Mucosa of descending colon (tissue), 3 donors: ENCODE measurements around the gene MAFG. TPM values are rescaled to one million over a fixed set of nuclear protein-coding genes. Genes with fewer than 3 reads are reported as not detected.

Source experiments
- ATAC-seq: fragments of 200-7000 bp; cut with Tn5 transposase; one replicate; pipeline ENCODE4 v1.9.1; 2020; ENCODE audit warnings: mild to moderate bottlenecking, moderate library complexity
- DNase-seq, 3 donors: peaks; one replicate each; pipeline ENCODE4 v3.0.0-alpha.2; 2020
- H3K36me3 ChIP-seq: fragments of 200-600 bp; one replicate; pipeline ENCODE4 v1.8.0; 2021; ENCODE audit warnings: low read depth, mild to moderate bottlenecking
- H3K4me1 ChIP-seq: fragments of 200-600 bp; one replicate; pipeline ENCODE4 v1.8.0; 2021; ENCODE audit warnings: low read depth, mild to moderate bottlenecking
- H3K4me3 ChIP-seq: fragments of 200-600 bp; one replicate; pipeline ENCODE4 v1.8.0; 2021; ENCODE audit warnings: mild to moderate bottlenecking
- H3K9me3 ChIP-seq: fragments of 200-600 bp; one replicate; pipeline ENCODE4 v1.8.0; 2021; ENCODE audit warnings: mild to moderate bottlenecking
- CTCF ChIP-seq: fragments of 200-600 bp; IDR thresholded peaks from one replicate; pipeline ENCODE4 v1.8.0; 2022; ENCODE audit warnings: antibody characterized with exemption, mild to moderate bottlenecking
- intact Hi-C, 2 donors: fragments of 100-400 bp; cut with DNase I in 1 of 2; cut with micrococcal nuclease in 1 of 2; formaldehyde crosslinking; loops; one replicate each; pipeline versions ENCODE4 v1.11.0 to v1.11.1; 2022; cut with DNase I, micrococcal nuclease
- total RNA-seq, 3 donors: library from RNA; stranded (reverse); fragmentation: NEBNext Ultra II Directional in 2 of 3; extraction: Animal tissue kit (Norgen Biotek cat#: 25700) in 2 of 3; gene quantifications; one replicate each; pipeline versions ENCODE4 v1.2.1 to v1.2.4, GENCODE V29; 2021 to 2023
- donor health status: DM: no; HTN: no; CAD: no; lungs with moderate emphysema.
- donor health status: DM: no; HTN: no; CAD: no.
- donor health status: DM: no; HTN: yes; CAD: no.

The MAFG gene
- total RNA-seq, 3 donors from 2014 or later: 17.4 to 34.0 (median 21.1) TPM

GRCh38 chr17:81899514-81900166 is 27.9 kb downstream of the MAFG start:
- no peak for TF ChIP-seq CTCF
- Histone ChIP-seq H3K4me1 (peaks cover 10% of the 10 kb centered on the region), H3K4me3 (no peak overlapping the region), H3K9me3 (no peaks in the 10 kb centered on the region), H3K36me3 (peaks cover 2% of the 10 kb centered on the region)
- ATAC-seq (no peak), DNase-seq (no peak)
- intact Hi-C loops: no loop called here

DNA sequence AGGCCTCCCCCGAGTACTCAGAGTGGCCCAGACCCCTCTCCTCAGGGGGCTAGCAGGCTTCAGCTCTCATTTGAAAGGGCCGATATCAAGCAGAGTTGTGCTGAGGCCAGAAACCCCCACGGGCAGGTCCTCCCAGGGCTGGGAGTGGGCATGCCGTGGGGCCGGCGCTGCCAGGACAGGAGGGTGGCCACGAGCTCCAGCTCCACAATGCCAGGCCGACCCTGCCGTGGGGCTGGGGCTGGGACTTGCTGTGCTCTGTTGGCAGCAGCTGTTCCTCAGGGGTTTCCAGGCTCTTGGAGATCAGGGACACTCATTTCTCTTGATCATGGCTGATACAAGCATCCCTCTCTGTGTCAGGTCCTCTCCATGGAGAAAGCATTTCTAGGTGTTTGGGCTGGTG is 28.6 kb downstream of the MAFG start:
- Histone ChIP-seq H3K4me3 (no peak overlapping the region), H3K9me3 (no peaks in the 10 kb centered on the region), H3K36me3 (peaks cover 2% of the 10 kb centered on the region), H3K4me1 (peaks cover 10% of the 10 kb centered on the region)
- no peak for ATAC-seq
- no peak for TF ChIP-seq CTCF
- intact Hi-C loops: no loop called here
- DNase-seq: no peak

- intact Hi-C loops: no loop called here
- Histone ChIP-seq H3K36me3 (peaks cover 2% of the 10 kb centered on the region), H3K4me3 (no peak overlapping the region), H3K4me1 (peaks cover 10% of the 10 kb centered on the region), H3K9me3 (no peaks in the 10 kb centered on the region)
- TF ChIP-seq CTCF: no peak
- ATAC-seq (no peak), DNase-seq (no peak)
Measured at GRCh38 chr17:81898029-81898866, 29.3 kb downstream of the MAFG start.

GRCh38 chr17:81895400-81895799 is 32.1 kb downstream of the MAFG start:
- ATAC-seq: no peak
- H3K36me3 ChIP-seq: peaks cover 2% of the 10 kb centered on the region

DNA sequence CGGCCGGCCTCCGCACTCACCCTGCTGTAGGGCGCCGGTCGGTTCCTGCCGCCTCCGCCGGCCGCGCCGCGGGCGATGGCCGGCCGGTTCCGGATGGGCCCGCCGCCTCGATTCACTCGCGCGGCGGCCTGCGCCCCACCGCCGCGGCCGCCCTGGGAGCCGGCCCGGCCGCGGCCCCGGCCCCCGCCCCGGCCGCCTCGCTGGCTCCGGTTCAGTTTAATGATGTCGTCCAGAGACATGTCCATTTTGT is 36.3 kb downstream of the MAFG start:
- peaks cover 19% of the 10 kb centered on the region for H3K4me1 ChIP-seq
- H3K36me3 ChIP-seq: peaks cover 16% of the 10 kb centered on the region
- no peaks in the 10 kb centered on the region for H3K9me3 ChIP-seq
- intact Hi-C loops: no loop called here
- DNase-seq (no peak), ATAC-seq (no peak)
- TF ChIP-seq CTCF: no peak
- peak overlapping the region; percentile 91 for H3K4me3 ChIP-seq

More at GRCh38 chr17:81895400-81895799, 32.1 kb downstream of the MAFG start:
- TF ChIP-seq CTCF: no peak
- Histone ChIP-seq H3K9me3 (no peaks in the 10 kb centered on the region), H3K4me1 (peaks cover 8% of the 10 kb centered on the region), H3K4me3 (no peak overlapping the region)
- intact Hi-C loops: no loop called here
- DNase-seq: no peak
